BE2C (cell line): ENCODE measurements around the gene ZNF385C.
A peak's percentile ranks its signal among the peaks of the same experiment; 100 is the strongest.

Source experiments
- DNase-seq: peaks from one replicate; pipeline ENCODE4 v3.0.0-alpha.2; 2020
- H3K27me3 ChIP-seq: fragments of 250-450 bp; sonication (Bioruptor Pico); 2 replicates; pipeline ENCODE4 v1.5.1; 2020; ENCODE audit warnings: mild to moderate bottlenecking
- H3K36me3 ChIP-seq: fragments of 250-450 bp; sonication (Bioruptor Pico); 2 replicates; pipeline ENCODE4 v1.5.1; 2020; ENCODE audit warnings: mild to moderate bottlenecking
- H3K4me1 ChIP-seq: fragments of 250-450 bp; sonication (Bioruptor Pico); 2 replicates; pipeline ENCODE4 v1.5.1; 2020
- H3K4me3 ChIP-seq: 2 replicates; pipeline ENCODE4 v1.5.1; 2011; ENCODE audit warnings: low read depth, low read length
- H3K9me3 ChIP-seq: fragments of 250-450 bp; sonication (Bioruptor Pico); 2 replicates; pipeline ENCODE4 v1.5.1; 2020
- CTCF ChIP-seq: IDR thresholded peaks from 2 replicates; pipeline ENCODE4 v1.5.1; 2012; ENCODE audit warnings: mild to moderate bottlenecking, low read depth, low read length

ZNF385C gene

GRCh38 chr17:42071810-42072209 lies 26.5 kb downstream of the ZNF385C start:
- peaks cover 7% of the 10 kb centered on the region; the same call in 1 of the 2 replicates for H3K27me3 ChIP-seq
- no peaks in the 10 kb centered on the region for H3K36me3 ChIP-seq
- no peak for TF ChIP-seq CTCF
- H3K4me1 ChIP-seq = peaks cover 9% of the 10 kb centered on the region
- H3K9me3 ChIP-seq = no peaks in the 10 kb centered on the region
- no peak for DNase-seq
- H3K4me3 ChIP-seq = peak overlapping the region; percentile 41

GRCh38 chr17:42068979-42069378 lies 29.3 kb downstream of the ZNF385C start:
- Histone ChIP-seq H3K4me1 (peaks cover 9% of the 10 kb centered on the region), H3K4me3 (no peak overlapping the region), H3K9me3 (no peaks in the 10 kb centered on the region), H3K27me3 (peaks cover 7% of the 10 kb centered on the region; the same call in 1 of the 2 replicates), H3K36me3 (no peaks in the 10 kb centered on the region)
- no peak for DNase-seq
- TF ChIP-seq CTCF = no peak

DNA sequence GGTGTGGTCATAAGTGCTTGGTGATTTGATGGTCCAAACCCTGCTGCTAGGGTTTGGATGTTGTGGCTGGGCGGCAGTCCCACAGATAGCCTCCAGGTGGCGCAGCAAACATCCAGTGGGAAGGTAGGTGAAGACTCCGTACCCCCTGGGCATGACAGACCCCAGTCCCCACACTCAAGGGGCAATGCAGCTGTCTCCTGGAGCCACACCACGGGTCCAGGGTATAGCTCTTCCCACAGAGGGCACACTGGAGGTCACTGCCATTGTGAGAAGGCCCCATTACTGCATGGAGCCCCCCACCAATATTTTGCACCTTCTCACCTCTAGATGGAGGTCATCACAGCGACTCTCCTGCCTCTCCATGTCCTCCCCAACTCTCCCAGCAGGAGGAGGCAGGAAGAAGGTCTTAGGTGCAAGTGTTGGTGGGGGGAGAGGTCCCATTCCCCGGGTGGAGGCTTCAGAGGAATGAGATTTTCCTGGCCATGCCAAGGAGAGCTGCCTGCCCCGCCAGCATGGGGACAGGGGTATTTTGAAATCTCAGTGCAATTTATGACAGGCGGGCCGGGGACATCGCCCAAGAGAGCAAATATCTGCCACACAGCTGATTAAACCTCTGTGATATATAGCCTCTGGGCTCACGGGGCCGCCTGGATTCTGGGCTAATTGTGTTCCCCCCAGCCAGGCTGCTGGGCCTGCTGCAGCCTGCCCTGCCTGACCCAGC lies 30.7 kb downstream of the ZNF385C start:
- no peaks in the 10 kb centered on the region for H3K9me3 ChIP-seq
- no peak overlapping the region for H3K4me3 ChIP-seq
- no peaks in the 10 kb centered on the region for H3K36me3 ChIP-seq
- peak; percentile 82 for DNase-seq
- H3K27me3 ChIP-seq = peaks cover 6% of the 10 kb centered on the region; the same call in 1 of the 2 replicates
- TF ChIP-seq CTCF = peak; percentile 94
- peaks cover 9% of the 10 kb centered on the region for H3K4me1 ChIP-seq

DNA sequence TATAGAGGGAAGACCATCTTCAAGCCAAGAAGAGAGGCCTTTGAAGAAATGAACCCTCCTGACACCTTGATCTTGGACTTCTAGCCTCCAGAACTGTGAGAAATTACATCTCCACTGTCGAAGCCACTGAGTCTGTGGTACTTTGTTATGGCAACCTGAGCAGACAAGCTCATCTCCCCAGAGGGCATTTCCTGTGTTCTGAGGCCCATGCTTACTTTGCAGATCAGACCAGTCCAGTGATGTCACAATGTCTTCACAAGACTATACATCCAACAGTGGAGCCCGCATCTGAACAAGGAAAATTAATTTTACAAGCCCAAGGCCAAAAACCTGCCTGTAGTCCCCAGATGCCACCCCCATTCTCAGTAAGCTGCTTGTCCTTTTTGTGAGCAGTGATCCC lies 33.1 kb downstream of the ZNF385C start:
- no peaks in the 10 kb centered on the region for H3K27me3 ChIP-seq
- peaks cover 9% of the 10 kb centered on the region for H3K4me1 ChIP-seq
- no peaks in the 10 kb centered on the region for H3K36me3 ChIP-seq
- no peak for TF ChIP-seq CTCF
- DNase-seq = no peak
- H3K4me3 ChIP-seq = no peak overlapping the region
- no peaks in the 10 kb centered on the region for H3K9me3 ChIP-seq

GRCh38 chr17:42062681-42063080 lies 35.6 kb downstream of the ZNF385C start:
- Histone ChIP-seq H3K36me3 (no peaks in the 10 kb centered on the region), H3K4me3 (no peak overlapping the region), H3K4me1 (peaks cover 3% of the 10 kb centered on the region), H3K9me3 (no peaks in the 10 kb centered on the region), H3K27me3 (no peaks in the 10 kb centered on the region)
- no peak for TF ChIP-seq CTCF
- no peak for DNase-seq

GRCh38 chr17:42061646-42062487 lies 36.4 kb downstream of the ZNF385C start:
- H3K9me3 ChIP-seq = no peaks in the 10 kb centered on the region
- H3K4me1 ChIP-seq = no peaks in the 10 kb centered on the region
- no peak for TF ChIP-seq CTCF
- no peaks in the 10 kb centered on the region for H3K36me3 ChIP-seq
- no peak for DNase-seq
- no peaks in the 10 kb centered on the region for H3K27me3 ChIP-seq
- H3K4me3 ChIP-seq = no peak overlapping the region
